A673 (cell line): ENCODE data around the gene CLSTN1.

Experiments
- CTCF ChIP-seq: fragments of 300-800, 200-600 bp; sonication (generic); conservative IDR thresholded peaks from 2 replicates; pipeline ENCODE4 v1.5.1; 2017; ENCODE audit warnings: low read depth, mild to moderate bottlenecking, antibody characterized with exemption, low read length, moderate library complexity, mixed read lengths
- EZH2 ChIP-seq: fragments of 200-600 bp; sonication (generic); IDR thresholded peaks from 2 replicates; pipeline ENCODE4 v1.6.1; 2017; ENCODE audit warnings: borderline replicate concordance, low read depth, mild to moderate bottlenecking, mixed read lengths, antibody characterized with exemption, low read length; ENCODE audit not compliant: poor library complexity, severe bottlenecking

DNA sequence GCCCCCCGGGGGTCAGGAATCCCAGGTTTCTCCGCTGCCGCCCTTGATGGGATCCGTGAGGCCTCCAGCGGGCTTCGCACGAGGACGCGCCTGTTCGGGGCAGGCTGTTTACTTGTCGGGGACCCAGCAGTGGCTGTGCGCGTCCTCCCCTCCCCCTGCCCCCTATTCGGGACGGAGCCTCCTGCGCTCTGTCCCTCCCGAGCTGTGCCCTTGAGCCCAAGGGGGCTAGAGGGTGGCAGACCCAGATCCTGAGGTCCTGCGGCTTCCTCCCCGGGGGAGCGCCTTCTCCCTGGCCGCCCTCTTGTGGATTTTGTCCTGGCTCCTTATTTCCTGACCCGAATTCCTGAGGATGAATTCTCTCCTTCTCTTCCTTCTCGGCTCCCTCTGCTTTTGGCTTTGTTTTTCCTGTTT, 133.8 kb downstream of the CLSTN1 start:
- no peak for TF ChIP-seq CTCF
- TF ChIP-seq EZH2, result no peak
